Karpas-422 (cell line): ENCODE data around the gene ARGLU1. TPM values are rescaled to one million over a fixed set of nuclear protein-coding genes. Genes with fewer than 3 reads are reported as not detected.

Experiments
- DNase-seq: peaks from one replicate; pipeline ENCODE4 v3.0.0-alpha.2; 2015
- H2AFZ ChIP-seq: fragments of 200-600 bp; sonication (generic); 2 replicates; pipeline ENCODE4 v1.6.1; 2014; ENCODE audit warnings: antibody characterized with exemption, low read length, mixed read lengths
- H3K27ac ChIP-seq: fragments of 200-600 bp; sonication (generic); 2 replicates; pipeline ENCODE4 v1.5.1; 2014; ENCODE audit warnings: mild to moderate bottlenecking, low read length, moderate library complexity
- H3K27me3 ChIP-seq: fragments of 200-600 bp; sonication (generic); 2 replicates; pipeline ENCODE4 v1.6.1; 2014; ENCODE audit warnings: low read length, mixed read lengths
- H3K36me3 ChIP-seq: fragments of 200-600 bp; sonication (generic); 2 replicates; pipeline ENCODE4 v1.6.1; 2014; ENCODE audit warnings: low read length, mixed read lengths; ENCODE audit not compliant: insufficient read depth
- H3K4me1 ChIP-seq: fragments of 200-600 bp; sonication (generic); 2 replicates; pipeline ENCODE4 v1.6.1; 2014; ENCODE audit warnings: mild to moderate bottlenecking, low read length, mixed read lengths
- H3K4me2 ChIP-seq: fragments of 200-600 bp; sonication (generic); 2 replicates; pipeline ENCODE4 v1.6.1; 2014; ENCODE audit warnings: low read length, low read depth, mild to moderate bottlenecking; ENCODE audit not compliant: poor library complexity, severe bottlenecking
- H3K4me3 ChIP-seq: fragments of 200-600 bp; sonication (generic); 2 replicates; pipeline ENCODE4 v1.5.1; 2014; ENCODE audit warnings: mild to moderate bottlenecking, antibody characterized with exemption, low read length, mixed read lengths
- H3K79me2 ChIP-seq: fragments of 200-600 bp; sonication (generic); 2 replicates; pipeline ENCODE4 v1.6.1; 2014; ENCODE audit warnings: mild to moderate bottlenecking, low read length, mixed read lengths
- H3K9ac ChIP-seq: fragments of 200-600 bp; sonication (generic); 2 replicates; pipeline ENCODE4 v1.6.0; 2014; ENCODE audit warnings: low read length
- H3K9me2 ChIP-seq: fragments of 200-600 bp; sonication (generic), shearing (Covaris generic); replicated peaks from 2 replicates; pipeline ENCODE4 v1.6.0; 2014; ENCODE audit warnings: mild to moderate bottlenecking, low read length, moderate library complexity; ENCODE audit not compliant: insufficient read depth
- H3K9me3 ChIP-seq: fragments of 300-700, 200-600 bp; sonication (generic); 2 replicates; pipeline ENCODE4 v1.6.1; 2014; ENCODE audit warnings: low read length, mixed read lengths
- H4K20me1 ChIP-seq: fragments of 200-600 bp; sonication (generic); 2 replicates; pipeline ENCODE4 v1.6.1; 2014; ENCODE audit warnings: mild to moderate bottlenecking, antibody characterized with exemption, low read length, low read depth; ENCODE audit not compliant: insufficient read depth
- total RNA-seq: library from RNA; depleted of rRNA; stranded (reverse); fragments of >200 nt; shearing (Covaris generic); gene quantifications from 2 replicates; pipeline ENCODE4 v1.2.3, GENCODE V29; 2014; ENCODE audit warnings: low replicate concordance

The ARGLU1 gene
- total RNA-seq, 1 experiment from 2014 or later: 147 TPM

DNA sequence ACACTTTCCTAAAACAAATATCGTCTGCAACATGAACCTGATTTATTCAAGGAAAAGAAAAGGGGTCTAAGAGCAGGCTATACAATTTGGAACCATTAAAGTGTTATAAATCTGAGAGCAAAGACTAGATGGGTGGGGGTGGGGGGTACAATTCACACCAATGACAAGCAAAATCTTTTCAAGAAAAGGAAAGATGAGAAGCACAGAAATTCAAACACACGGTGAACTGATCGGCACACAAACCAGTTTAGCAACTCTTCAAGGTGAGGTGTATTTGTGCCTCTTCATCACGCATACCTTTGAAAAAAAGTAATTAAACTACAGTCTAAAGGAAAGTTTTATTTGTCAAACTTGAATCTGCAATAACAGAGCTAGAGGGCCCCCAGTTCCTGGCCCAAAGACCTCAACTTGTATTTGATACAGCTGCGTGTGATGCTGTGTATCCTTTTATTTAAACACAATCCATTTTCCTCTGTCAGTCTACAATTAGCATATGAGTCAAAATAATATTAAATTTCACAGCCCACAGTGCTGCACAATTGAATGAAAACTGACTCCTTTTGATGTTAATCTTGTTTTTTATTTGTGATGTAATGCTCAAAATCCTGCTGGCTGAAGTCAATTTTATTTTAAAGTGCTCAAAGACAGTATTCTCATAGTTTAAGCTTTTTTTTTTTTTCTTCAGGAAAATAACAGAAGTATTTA is 46.7 kb downstream of the ARGLU1 start:
- H3K79me2 ChIP-seq: no peaks in the 10 kb centered on the region
- no peak overlapping the region for H2AFZ ChIP-seq
- DNase-seq: no peak
- H3K4me3 ChIP-seq: no peak overlapping the region
- no peaks in the 10 kb centered on the region for H3K27me3 ChIP-seq
- no peaks in the 10 kb centered on the region for H3K36me3 ChIP-seq
- no peak overlapping the region for H3K4me2 ChIP-seq
- H3K4me1 ChIP-seq: no peaks in the 10 kb centered on the region
- no peak overlapping the region for H3K27ac ChIP-seq
- H3K9ac ChIP-seq: no peak overlapping the region
- no peaks in the 10 kb centered on the region for H4K20me1 ChIP-seq
- H3K9me3 ChIP-seq: no peaks in the 10 kb centered on the region
- no peaks in the 10 kb centered on the region for H3K9me2 ChIP-seq

DNA sequence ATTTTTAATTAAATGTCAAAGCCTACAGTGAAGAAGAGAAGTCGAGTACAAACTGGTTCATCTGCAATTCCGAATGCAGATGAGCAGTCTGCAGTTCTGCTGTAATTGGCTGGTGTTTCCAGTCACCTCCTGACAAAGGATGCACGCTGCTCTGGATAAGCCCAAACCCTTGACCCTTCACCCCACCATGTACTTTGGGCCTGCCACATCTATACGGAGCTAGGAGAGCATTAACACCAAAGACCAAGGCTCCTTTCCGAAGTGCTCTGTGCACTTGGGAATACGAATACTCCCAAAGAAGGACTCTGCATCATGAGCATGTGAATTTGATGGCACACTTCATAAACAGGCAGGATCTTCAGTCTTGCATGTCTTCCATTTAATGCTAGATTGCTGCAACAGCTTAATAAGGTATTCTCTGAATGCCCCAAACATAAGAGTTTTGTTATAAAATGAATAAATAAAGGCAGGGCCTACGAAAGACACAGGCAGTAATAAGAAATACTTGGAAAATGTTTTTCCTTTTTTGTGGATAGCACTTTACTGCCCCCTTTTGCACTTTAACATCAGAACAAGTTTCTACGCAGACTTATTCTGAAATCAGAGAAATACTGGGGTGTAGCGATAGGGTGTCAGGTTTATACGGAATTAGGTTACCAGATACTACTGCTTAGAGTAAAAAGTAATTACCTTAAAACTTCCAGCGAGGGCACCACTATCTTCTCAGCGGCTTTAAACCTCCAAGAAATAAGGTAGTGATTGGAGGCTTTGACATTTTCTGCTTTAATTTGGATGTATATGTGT is 47.5 kb downstream of the ARGLU1 start:
- Histone ChIP-seq H3K9ac (no peak overlapping the region), H3K9me3 (no peaks in the 10 kb centered on the region), H3K27me3 (no peaks in the 10 kb centered on the region), H3K4me2 (no peak overlapping the region), H2AFZ (no peak overlapping the region), H3K4me3 (no peak overlapping the region), H3K36me3 (no peaks in the 10 kb centered on the region), H3K4me1 (no peaks in the 10 kb centered on the region), H3K79me2 (no peaks in the 10 kb centered on the region), H3K27ac (no peak overlapping the region), H4K20me1 (no peaks in the 10 kb centered on the region), H3K9me2 (no peaks in the 10 kb centered on the region)
- no peak for DNase-seq

DNA sequence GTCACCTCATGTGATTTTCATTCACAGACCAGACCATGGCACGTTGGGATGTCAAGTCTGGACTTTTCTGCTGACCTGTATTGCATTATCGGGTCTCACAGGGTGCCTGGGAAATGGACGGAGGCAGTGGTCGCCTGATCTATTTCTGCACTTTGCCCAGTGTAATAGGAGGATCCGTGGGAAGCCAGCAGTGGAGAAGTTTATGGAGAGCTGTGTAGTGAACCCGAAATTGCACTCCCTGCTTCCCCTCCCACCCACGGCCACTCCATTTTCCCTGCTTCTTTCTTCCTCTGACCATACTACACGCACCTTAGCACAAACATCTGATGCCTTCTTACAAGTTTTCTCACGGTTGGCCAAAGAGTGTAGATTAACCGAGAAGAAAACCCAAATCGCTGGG is 49.4 kb downstream of the ARGLU1 start:
- no peaks in the 10 kb centered on the region for H3K79me2 ChIP-seq

GRCh38 chr13:106517109-106517847 is 50.7 kb downstream of the ARGLU1 start:
- H3K4me2 ChIP-seq: no peak overlapping the region
- no peak overlapping the region for H3K27ac ChIP-seq
- DNase-seq: no peak
- no peak overlapping the region for H2AFZ ChIP-seq
- no peak overlapping the region for H3K4me3 ChIP-seq
- H3K4me1 ChIP-seq: no peaks in the 10 kb centered on the region
- no peaks in the 10 kb centered on the region for H3K79me2 ChIP-seq
- H4K20me1 ChIP-seq: no peaks in the 10 kb centered on the region
- H3K27me3 ChIP-seq: no peaks in the 10 kb centered on the region
- no peak overlapping the region for H3K9ac ChIP-seq
- no peaks in the 10 kb centered on the region for H3K9me3 ChIP-seq
- no peaks in the 10 kb centered on the region for H3K36me3 ChIP-seq
- H3K9me2 ChIP-seq: no peaks in the 10 kb centered on the region

More for the DNA sequence above, 49.4 kb downstream of the ARGLU1 start:
- no peaks in the 10 kb centered on the region for H3K27me3 ChIP-seq
- H2AFZ ChIP-seq: no peak overlapping the region
- H3K9me2 ChIP-seq: no peaks in the 10 kb centered on the region
- H3K4me2 ChIP-seq: no peak overlapping the region
- no peak overlapping the region for H3K4me3 ChIP-seq
- no peaks in the 10 kb centered on the region for H3K4me1 ChIP-seq
- H4K20me1 ChIP-seq: no peaks in the 10 kb centered on the region
- H3K9me3 ChIP-seq: no peaks in the 10 kb centered on the region
- no peak for DNase-seq
- no peak overlapping the region for H3K9ac ChIP-seq
- no peak overlapping the region for H3K27ac ChIP-seq
- H3K36me3 ChIP-seq: no peaks in the 10 kb centered on the region

- Histone ChIP-seq H3K27me3 (no peaks in the 10 kb centered on the region), H3K36me3 (no peaks in the 10 kb centered on the region), H3K4me3 (no peak overlapping the region), H3K9me2 (no peaks in the 10 kb centered on the region), H3K4me2 (no peak overlapping the region), H3K9ac (no peak overlapping the region), H4K20me1 (no peaks in the 10 kb centered on the region), H3K4me1 (no peaks in the 10 kb centered on the region), H3K27ac (no peak overlapping the region), H3K79me2 (no peaks in the 10 kb centered on the region), H3K9me3 (no peaks in the 10 kb centered on the region), H2AFZ (no peak overlapping the region)
- DNase-seq: no peak
Measured at GRCh38 chr13:106515635-106516254, 52.2 kb downstream of the ARGLU1 start.

- Histone ChIP-seq H4K20me1 (no peaks in the 10 kb centered on the region), H2AFZ (no peak overlapping the region), H3K27me3 (no peaks in the 10 kb centered on the region), H3K36me3 (no peaks in the 10 kb centered on the region), H3K9me3 (no peaks in the 10 kb centered on the region), H3K4me3 (no peak overlapping the region), H3K4me1 (no peaks in the 10 kb centered on the region), H3K4me2 (no peak overlapping the region), H3K27ac (no peak overlapping the region), H3K9ac (no peak overlapping the region), H3K79me2 (no peaks in the 10 kb centered on the region), H3K9me2 (no peaks in the 10 kb centered on the region)
- DNase-seq: no peak
Measured at GRCh38 chr13:106514928-106515634, 52.9 kb downstream of the ARGLU1 start.

- H3K4me1 ChIP-seq: no peaks in the 10 kb centered on the region
- no peaks in the 10 kb centered on the region for H3K9me2 ChIP-seq
- H3K27me3 ChIP-seq: no peaks in the 10 kb centered on the region
- H3K4me3 ChIP-seq: no peak overlapping the region
- no peaks in the 10 kb centered on the region for H3K36me3 ChIP-seq
- no peaks in the 10 kb centered on the region for H3K79me2 ChIP-seq
- no peaks in the 10 kb centered on the region for H4K20me1 ChIP-seq
- H3K4me2 ChIP-seq: no peak overlapping the region
- H3K27ac ChIP-seq: no peak overlapping the region
- no peak overlapping the region for H3K9ac ChIP-seq
- no peak for DNase-seq
- H3K9me3 ChIP-seq: no peaks in the 10 kb centered on the region
- no peak overlapping the region for H2AFZ ChIP-seq
Measured at GRCh38 chr13:106513025-106513983, 54.6 kb downstream of the ARGLU1 start.
